Measurements from ENCODE around the gene SGTA.
"Not testable (repeated sequence)": the region's sequence is repeated elsewhere in the genome, so short reads cannot be mapped to it uniquely, and the experiment has no call there.

Gene SGTA

DNA sequence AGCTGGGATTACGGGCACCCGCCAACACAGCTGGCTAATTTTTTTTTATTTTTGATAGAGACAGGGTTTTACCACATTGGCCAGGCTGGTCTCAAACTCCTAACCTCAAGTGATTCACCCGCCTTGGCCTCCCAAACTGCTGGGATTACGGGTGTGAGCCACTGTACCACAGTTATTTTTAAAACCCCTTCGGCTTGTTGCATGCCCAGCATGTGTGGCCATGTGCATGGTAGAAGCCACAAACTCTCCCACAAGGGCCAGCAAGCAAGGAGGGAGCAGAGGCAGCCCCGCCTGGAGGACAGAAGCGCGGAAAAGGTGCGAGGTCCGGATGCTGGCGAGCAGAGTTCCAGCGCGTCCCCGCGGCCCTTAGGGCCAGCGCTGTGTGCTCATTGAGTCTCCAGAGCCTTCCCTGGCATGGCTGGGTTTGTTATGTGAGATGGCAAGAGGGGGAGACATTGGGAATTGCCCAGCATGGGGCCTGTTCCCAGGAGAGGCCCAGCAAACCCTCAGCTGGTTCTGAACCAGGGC is 15.1 kb upstream of the SGTA start:
- TF ChIP-seq, protein P1, sequence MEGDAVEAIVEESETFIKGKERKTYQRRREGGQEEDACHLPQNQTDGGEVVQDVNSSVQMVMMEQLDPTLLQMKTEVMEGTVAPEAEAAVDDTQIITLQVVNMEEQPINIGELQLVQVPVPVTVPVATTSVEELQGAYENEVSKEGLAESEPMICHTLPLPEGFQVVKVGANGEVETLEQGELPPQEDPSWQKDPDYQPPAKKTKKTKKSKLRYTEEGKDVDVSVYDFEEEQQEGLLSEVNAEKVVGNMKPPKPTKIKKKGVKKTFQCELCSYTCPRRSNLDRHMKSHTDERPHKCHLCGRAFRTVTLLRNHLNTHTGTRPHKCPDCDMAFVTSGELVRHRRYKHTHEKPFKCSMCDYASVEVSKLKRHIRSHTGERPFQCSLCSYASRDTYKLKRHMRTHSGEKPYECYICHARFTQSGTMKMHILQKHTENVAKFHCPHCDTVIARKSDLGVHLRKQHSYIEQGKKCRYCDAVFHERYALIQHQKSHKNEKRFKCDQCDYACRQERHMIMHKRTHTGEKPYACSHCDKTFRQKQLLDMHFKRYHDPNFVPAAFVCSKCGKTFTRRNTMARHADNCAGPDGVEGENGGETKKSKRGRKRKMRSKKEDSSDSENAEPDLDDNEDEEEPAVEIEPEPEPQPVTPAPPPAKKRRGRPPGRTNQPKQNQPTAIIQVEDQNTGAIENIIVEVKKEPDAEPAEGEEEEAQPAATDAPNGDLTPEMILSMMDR (IDR thresholded peaks at IDR 0.05; ENCODE audit: low read depth, low read length, missing control alignments): no peak
- no peak for DNase-seq (ENCODE audit: low read depth)
- no peak overlapping the region for H3K4me3 ChIP-seq (ENCODE audit: low read depth, low read length)

DNA sequence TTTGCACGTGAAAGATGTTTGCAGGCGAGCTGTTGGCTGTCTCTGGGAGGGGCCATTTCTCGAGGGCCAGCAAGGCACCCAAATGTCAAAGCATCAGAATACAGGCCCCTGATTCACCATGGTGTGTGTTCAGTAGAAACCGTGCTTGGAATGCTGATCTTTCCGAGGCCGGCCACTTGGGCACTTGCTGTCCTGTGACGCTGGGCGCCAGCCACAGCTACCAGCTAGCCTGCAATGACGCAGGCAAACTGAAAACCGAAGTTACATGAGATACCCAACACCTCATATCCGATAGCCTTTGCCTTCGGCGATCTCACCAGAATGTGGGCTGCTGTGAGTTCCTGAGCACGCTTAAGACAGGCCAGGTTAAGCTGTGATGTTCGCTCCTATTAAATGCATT is 14.2 kb upstream of the SGTA start:
- TF ChIP-seq, protein P1 (IDR thresholded peaks at IDR 0.05; ENCODE audit: low read depth, low read length, missing control alignments): no peak
- no peak overlapping the region for H3K4me3 ChIP-seq (ENCODE audit: low read depth, low read length)
- DNase-seq (ENCODE audit: low read depth): no peak

DNA sequence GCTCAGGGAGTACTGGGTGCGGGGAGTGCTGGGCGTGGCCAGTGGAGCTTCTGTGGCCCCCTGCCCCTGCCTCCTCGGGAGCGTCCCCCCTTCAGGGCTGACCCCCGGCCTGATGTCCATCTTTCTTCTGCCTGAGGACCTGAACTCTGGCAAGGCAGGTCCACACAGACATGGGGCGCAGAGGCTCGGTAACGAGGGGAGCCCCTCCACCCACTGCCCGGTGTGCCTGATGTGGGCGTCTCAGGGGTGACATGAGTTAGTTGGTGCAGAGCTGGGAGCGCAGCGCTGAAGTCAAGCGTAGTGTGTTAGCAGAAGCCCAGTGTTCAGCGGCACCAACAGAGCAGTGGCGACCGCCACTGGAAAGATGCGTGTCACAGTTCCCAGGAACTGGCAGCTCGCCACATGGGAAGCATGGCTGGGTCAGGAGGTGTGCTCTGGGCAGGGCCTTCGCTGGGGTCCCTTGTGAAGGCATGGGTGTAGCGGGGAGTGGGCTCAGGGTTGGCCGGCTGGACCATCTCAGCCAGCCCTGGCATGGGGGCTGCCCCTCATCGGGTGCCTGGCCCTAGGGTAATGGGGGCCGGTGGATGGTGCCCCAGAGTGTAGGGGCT is 13.7 kb upstream of the SGTA start:
- no peak overlapping the region for H3K4me3 ChIP-seq (ENCODE audit: low read depth, low read length)
- no peak for DNase-seq (ENCODE audit: low read depth)
- TF ChIP-seq, protein P1 (IDR thresholded peaks at IDR 0.05; ENCODE audit: low read depth, low read length, missing control alignments): no peak

DNA sequence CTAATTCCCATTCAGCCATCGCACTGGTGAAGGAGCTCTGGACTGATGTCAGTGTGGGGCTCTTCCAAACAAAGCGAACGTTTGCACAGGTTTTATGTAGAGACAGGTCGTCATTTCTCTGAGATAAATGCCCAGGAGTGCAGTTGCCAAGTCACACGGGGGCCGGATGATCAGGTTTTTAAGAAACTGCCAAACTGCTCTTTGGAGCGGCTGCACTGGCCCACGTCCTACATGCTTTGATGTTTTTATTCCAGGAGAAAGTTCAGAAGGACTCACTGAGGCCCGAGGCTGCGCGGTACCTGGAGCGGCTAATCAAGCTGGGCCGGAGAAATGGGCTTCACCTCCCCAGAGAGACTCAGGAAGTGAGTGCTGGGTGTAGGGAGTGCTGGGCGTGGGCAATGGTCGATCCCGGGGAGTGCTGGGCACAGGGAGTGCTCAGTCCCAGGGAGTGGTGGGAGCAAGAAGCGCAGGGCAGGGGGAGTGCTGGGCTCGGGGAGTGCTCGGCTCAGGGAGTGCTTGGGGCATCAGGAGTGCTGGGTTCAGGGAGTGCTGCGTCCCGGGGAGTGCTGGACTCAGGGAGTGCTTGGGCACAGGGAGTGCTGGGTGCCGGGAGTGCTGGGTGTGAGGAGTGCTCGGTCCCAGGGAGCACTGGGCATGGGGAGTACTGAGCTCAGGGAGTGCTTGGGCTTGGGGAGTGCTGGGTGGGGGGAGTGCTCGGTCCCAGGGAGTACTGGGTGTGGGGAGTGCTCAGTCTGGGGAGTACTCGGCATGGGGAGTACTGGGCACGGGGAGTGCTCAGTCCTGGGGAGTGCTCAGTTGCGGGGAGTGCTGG is 13.0 kb upstream of the SGTA start:
- TF ChIP-seq, protein P1 (IDR thresholded peaks at IDR 0.05; ENCODE audit: low read depth, low read length, missing control alignments): no peak
- no peak overlapping the region for H3K4me3 ChIP-seq (ENCODE audit: low read depth, low read length)
- no peak for DNase-seq (ENCODE audit: low read depth)

DNA sequence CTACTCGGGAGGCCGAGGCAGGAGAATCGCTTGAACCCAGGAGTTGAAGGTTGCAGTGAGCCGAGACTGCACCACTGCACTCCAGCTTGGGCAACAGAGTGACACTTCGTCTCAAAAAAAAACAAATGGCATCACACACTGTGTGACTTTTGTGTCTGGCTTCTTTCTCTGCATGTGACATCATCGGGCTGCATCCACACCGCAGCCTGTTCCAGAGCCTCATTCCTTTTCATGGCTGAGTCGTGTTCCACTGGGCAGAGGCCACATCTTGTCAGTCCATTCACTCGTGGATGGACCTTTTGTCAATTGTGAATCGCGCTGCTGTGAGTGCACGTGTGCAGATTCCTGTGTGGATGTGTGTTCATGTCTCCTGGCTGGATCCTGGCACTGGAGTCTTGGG is 10.5 kb upstream of the SGTA start:
- H3K4me3 ChIP-seq (ENCODE audit: low read depth, low read length): no peak overlapping the region
- no peak for DNase-seq (ENCODE audit: low read depth)
- TF ChIP-seq, protein P1 (IDR thresholded peaks at IDR 0.05; ENCODE audit: low read depth, low read length, missing control alignments): no peak

DNA sequence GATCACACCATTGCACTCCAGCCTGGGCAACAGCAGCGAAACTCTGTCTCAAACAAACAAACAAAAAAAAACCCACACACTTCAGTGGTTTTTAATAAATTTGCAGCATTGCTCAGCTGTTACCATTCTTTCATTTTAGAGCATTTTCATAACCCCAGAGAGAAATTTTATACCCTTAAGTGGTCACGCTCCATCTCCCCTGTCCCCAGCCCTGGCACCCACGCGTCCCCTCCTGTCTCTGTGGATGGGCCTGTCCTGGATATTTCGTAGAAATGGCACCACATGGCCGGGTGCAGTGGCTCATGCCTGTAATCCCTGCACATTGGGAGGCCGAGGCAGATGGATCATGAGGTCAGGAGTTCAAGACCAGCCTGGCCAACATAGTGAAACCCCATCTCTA is 10.1 kb upstream of the SGTA start:
- no peak for DNase-seq (ENCODE audit: low read depth)
- no peak overlapping the region for H3K4me3 ChIP-seq (ENCODE audit: low read depth, low read length)
- TF ChIP-seq, protein P1 (IDR thresholded peaks at IDR 0.05; ENCODE audit: low read depth, low read length, missing control alignments): no peak

DNA sequence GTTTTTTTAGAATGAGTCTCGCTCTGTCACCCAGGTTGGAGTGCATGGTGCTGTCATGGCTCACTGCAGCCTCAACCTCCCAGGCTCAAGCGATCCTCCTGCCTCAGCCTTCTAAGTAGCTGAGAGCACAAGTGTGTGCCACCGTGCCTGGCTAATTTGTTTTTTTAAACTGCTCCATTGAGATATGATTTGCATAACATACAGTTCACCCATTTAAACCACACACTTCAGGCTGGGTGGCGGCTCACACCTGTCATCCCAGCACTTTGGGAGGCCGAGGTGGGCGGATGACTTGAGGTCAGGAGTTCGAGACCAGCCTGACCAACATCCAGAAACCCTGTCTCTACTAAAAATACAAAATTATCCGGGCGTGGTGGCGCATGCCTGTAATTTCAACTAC is 9.6 kb upstream of the SGTA start:
- H3K4me3 ChIP-seq (ENCODE audit: low read depth, low read length); DNase-seq (ENCODE audit: low read depth): not testable (repeated sequence)

Measured in GM12864 (cell line).